B cell (primary cell): Measurements from ENCODE around the gene D2HGDH. TPM values are rescaled to one million over a fixed set of nuclear protein-coding genes. Genes with fewer than 3 reads are reported as not detected.

Experiments
- ATAC-seq: fragments of 200-7000 bp; cut with Tn5 transposase; one replicate; pipeline ENCODE4 v1.10.0; 2021; ENCODE audit warnings: low read depth, mild to moderate bottlenecking, moderate number of reproducible peaks, moderate library complexity
- CTCF ChIA-PET: fragments of 350-600 bp; sonication (Branson Sonifier 250); formaldehyde crosslinking; loops from one replicate; lab custom pipeline; 2021; ENCODE audit warnings: antibody characterized with exemption, inconsistent platforms; lab: Charles Lee
- POLR2A ChIA-PET: fragments of 350-600 bp; sonication (Branson Sonifier 250); formaldehyde crosslinking; loops from one replicate; lab custom pipeline; 2021; ENCODE audit warnings: antibody characterized with exemption; lab: Charles Lee
- DNase-seq: peaks from one replicate; pipeline ENCODE4 v3.0.0; 2013
- H2AFZ ChIP-seq: 2 replicates; pipeline ENCODE4 v1.6.1; 2012; ENCODE audit warnings: mild to moderate bottlenecking, low read depth, low read length; ENCODE audit not compliant: insufficient read depth, poor library complexity, severe bottlenecking
- H3K27ac ChIP-seq, 2 donors: 1 replicate in 1 of 2; 2 replicates in 1 of 2; pipeline ENCODE4 v1.5.1; 2012 to 2013; ENCODE audit warnings: low read length in 2 of 2, mild to moderate bottlenecking in 2 of 2, moderate library complexity in 1 of 2
- H3K27me3 ChIP-seq, 4 experiments: fragments of 200-600 bp in 1 of 4; sonication (generic) in 1 of 4; replicated peaks in 1 of 4; 1 replicate in 2 of 4; 2 replicates in 2 of 4; pipeline versions ENCODE4 v1.6.1 to v1.7.0; 2013 to 2016; ENCODE audit warnings: low read length in 3 of 4, mild to moderate bottlenecking in 2 of 4, mixed read lengths in 1 of 4, moderate library complexity in 1 of 4; ENCODE audit not compliant: insufficient read depth in 4 of 4, control insufficient read depth in 3 of 4; ENCODE audit errors: control extremely low read depth in 1 of 4
- H3K36me3 ChIP-seq, 2 experiments: replicated peaks in 1 of 2; 1 replicate in 1 of 2; 2 replicates in 1 of 2; pipeline versions ENCODE4 v1.6.1 to v1.7.1; 2013; ENCODE audit warnings: low read length in 1 of 2; ENCODE audit not compliant: insufficient read depth in 2 of 2, control insufficient read depth in 1 of 2; ENCODE audit errors: control extremely low read depth in 1 of 2, extremely low read depth in 1 of 2
- H3K4me1 ChIP-seq, 2 donors: fragments of 200-600 bp in 1 of 2; sonication (generic) in 1 of 2; 1 replicate in 1 of 2; 2 replicates in 1 of 2; pipeline versions ENCODE4 v1.5.1 to v1.6.1; 2013 to 2017; ENCODE audit warnings: low read length in 2 of 2; ENCODE audit not compliant: control insufficient read depth in 2 of 2, insufficient read depth in 2 of 2
- H3K4me2 ChIP-seq: replicated peaks from 2 replicates; pipeline ENCODE3; 2012; ENCODE audit warnings: mild to moderate bottlenecking, low read depth, low read length; ENCODE audit not compliant: poor library complexity, severe bottlenecking
- H3K4me3 ChIP-seq, 5 experiments: fragments of 200-600 bp in 1 of 5; sonication (generic) in 1 of 5; 1 replicate in 3 of 5; 2 replicates in 2 of 5; pipeline versions ENCODE4 v1.5.1 to v1.7.0; 2011 to 2016; ENCODE audit warnings: low read length in 4 of 5, mild to moderate bottlenecking in 4 of 5, low read depth in 2 of 5, control low read depth in 1 of 5, moderate library complexity in 1 of 5; ENCODE audit not compliant: insufficient read depth in 1 of 5; ENCODE audit errors: control extremely low read depth in 1 of 5, extremely low read depth in 1 of 5
- H3K79me2 ChIP-seq: fragments of 200-600 bp; sonication (generic); one replicate; pipeline ENCODE4 v1.6.0; 2016; ENCODE audit warnings: low read length; ENCODE audit not compliant: control insufficient read depth, insufficient read depth
- H3K9ac ChIP-seq: fragments of 200-600 bp; sonication (generic); 2 replicates; pipeline ENCODE4 v1.6.1; 2017; ENCODE audit warnings: mild to moderate bottlenecking, low read length, moderate library complexity
- H3K9me3 ChIP-seq, 3 donors: one replicate each; pipeline versions ENCODE4 v1.6.1 to v1.7.1; 2013; ENCODE audit warnings: low read length in 2 of 3; ENCODE audit not compliant: control insufficient read depth in 2 of 3, insufficient read depth in 1 of 3; ENCODE audit errors: control extremely low read depth in 1 of 3
- H4K20me1 ChIP-seq: 2 replicates; pipeline ENCODE4 v1.6.0; 2012; ENCODE audit warnings: mild to moderate bottlenecking, low read length; ENCODE audit not compliant: insufficient read depth, control insufficient read depth, poor library complexity, severe bottlenecking
- H3K27ac Mint-ChIP-seq: one replicate; pipeline ENCODE4 v1.8.0; 2021; ENCODE audit warnings: mixed read lengths
- H3K27me3 Mint-ChIP-seq: one replicate; pipeline ENCODE4 v1.8.0; 2021; ENCODE audit warnings: mixed read lengths
- H3K4me1 Mint-ChIP-seq: one replicate; pipeline ENCODE4 v1.8.0; 2021; ENCODE audit warnings: mixed read lengths
- H3K4me3 Mint-ChIP-seq: one replicate; pipeline ENCODE4 v1.8.0; 2021; ENCODE audit warnings: mixed read lengths
- H3K9me3 Mint-ChIP-seq: one replicate; pipeline ENCODE4 v1.8.0; 2022; ENCODE audit warnings: mixed read lengths; ENCODE audit not compliant: insufficient read depth
- CTCF ChIP-seq: fragments of 200-600 bp; IDR thresholded peaks from one replicate; pipeline ENCODE4 v1.8.0; 2022; ENCODE audit warnings: antibody characterized with exemption, mild to moderate bottlenecking
- EZH2 ChIP-seq: IDR thresholded peaks from 2 replicates; pipeline ENCODE4 v1.6.1; 2012; ENCODE audit warnings: borderline replicate concordance, low read depth, mild to moderate bottlenecking, moderate library complexity, low read length; ENCODE audit not compliant: insufficient read depth, poor library complexity, severe bottlenecking
- WGBS: methylation state at CpG from one replicate; pipeline ENCODE4 v1.1.5; 2013; ENCODE audit warnings: missing lambda C conversion rate; ENCODE audit not compliant: insufficient coverage; 5-methylcytosine and 5-hydroxymethylcytosine counted together
- intact Hi-C: fragments of 100-400 bp; cut with micrococcal nuclease; formaldehyde crosslinking; loops from one replicate; pipeline ENCODE4 v1.10.0; 2022
- polyA plus RNA-seq: library from polyadenylated mRNA; depleted of rRNA; stranded (reverse); fragments of >200 nt; gene quantifications from 2 replicates; pipeline ENCODE4 v1.2.3, GENCODE V29; 2012
- total RNA-seq, 2 donors: library from RNA; stranded (reverse); fragments of 120-200 nt in 1 of 2; gene quantifications; 1 replicate in 1 of 2; 2 replicates in 1 of 2; pipeline versions ENCODE4 v1.2.3 to v1.2.4, GENCODE V29; 2013 to 2022

Gene D2HGDH
- total and polyA plus RNA-seq, 2 donors (not counting 1 experiment from before 2014, with no cell fraction given): 44.0 to 67.7 TPM

GRCh38 chr2:241815477-241816430 lies 81.3 kb downstream of the D2HGDH start:
- Histone ChIP-seq H3K9ac (no peak overlapping the region), H3K4me1 (peaks cover 10 to 30% of the 10 kb centered on the region in 2 donors), H3K36me3 (no peaks in the 10 kb centered on the region), H4K20me1 (no peaks in the 10 kb centered on the region), H3K27ac (no peak overlapping the region), H2AFZ (no peak overlapping the region), H3K27me3 (peaks cover 0 to 18% (median 0%) of the 10 kb centered on the region in 4 experiments), H3K79me2 (no peaks in the 10 kb centered on the region), H3K4me3 (no peak overlapping the region), H3K4me2 (no peak overlapping the region), H3K9me3 (peaks cover 0 to 15% (median 0%) of the 10 kb centered on the region in 3 donors)
- ChIA-PET CTCF (no interaction called here), POLR2A (no interaction called here)
- no peak for TF ChIP-seq EZH2
- TF ChIP-seq CTCF: no peak
- Mint-ChIP-seq H3K27me3 (peaks cover 11% of the 10 kb centered on the region), H3K4me1 (peaks cover 17% of the 10 kb centered on the region), H3K4me3 (no peak overlapping the region), H3K27ac (peak overlapping the region; percentile 74), H3K9me3 (no peaks in the 10 kb centered on the region)
- 94% methylated on average over 41 of the region's 48 CpGs for WGBS
- DNase-seq: no peak
- ATAC-seq: no peak
- intact Hi-C loops: no loop called here
